ENCODE measurements around the gene CD84.
"Not testable (repeated sequence)": the region's sequence is repeated elsewhere in the genome, so short reads cannot be mapped to it uniquely, and the experiment has no call there.

The CD84 gene

GRCh38 chr1:160567858-160568682 is 11.2 kb downstream of the CD84 start:
- DNase-seq, result peak; percentile 76

GRCh38 chr1:160567341-160567740 is 12.0 kb downstream of the CD84 start:
- DNase-seq, result no peak

- no peak for DNase-seq
Observed at GRCh38 chr1:160565564-160565963, 13.7 kb downstream of the CD84 start.

- DNase-seq, result not testable (repeated sequence)
Observed at GRCh38 chr1:160563230-160563629, 16.1 kb downstream of the CD84 start.

GRCh38 chr1:160562745-160563144 is 16.6 kb downstream of the CD84 start:
- DNase-seq, result not testable (repeated sequence)

- no peak for DNase-seq
Observed at GRCh38 chr1:160560806-160561205, 18.5 kb downstream of the CD84 start.

- DNase-seq, result no peak
Observed at GRCh38 chr1:160560045-160560705, 19.1 kb downstream of the CD84 start.

GRCh38 chr1:160559437-160559836 is 19.9 kb downstream of the CD84 start:
- DNase-seq, result not testable (repeated sequence)

- DNase-seq, result no peak
Observed at GRCh38 chr1:160558660-160559380, 20.5 kb downstream of the CD84 start.

GRCh38 chr1:160553778-160554177 is 25.5 kb downstream of the CD84 start:
- DNase-seq, result no peak

GRCh38 chr1:160552425-160552824 is 26.9 kb downstream of the CD84 start:
- DNase-seq, result no peak

- peak; percentile 80 for DNase-seq
Observed at GRCh38 chr1:160550572-160551034, 28.7 kb downstream of the CD84 start.

GRCh38 chr1:160549665-160550006 is 29.7 kb downstream of the CD84 start:
- DNase-seq, result no peak

- no peak for DNase-seq
Observed at GRCh38 chr1:160548960-160549664, 30.2 kb downstream of the CD84 start.

- no peak for DNase-seq
Observed at GRCh38 chr1:160548183-160548582, 31.1 kb downstream of the CD84 start.

- no peak for DNase-seq
Observed at GRCh38 chr1:160547422-160547821, 31.9 kb downstream of the CD84 start.

GRCh38 chr1:160546942-160547341 is 32.4 kb downstream of the CD84 start:
- no peak for DNase-seq

- DNase-seq, result peak; percentile 31
Observed at GRCh38 chr1:160544647-160545046, 34.6 kb downstream of the CD84 start.

- no peak for DNase-seq
Observed at GRCh38 chr1:160542303-160542945, 36.9 kb downstream of the CD84 start.

GRCh38 chr1:160541622-160542302 is 37.5 kb downstream of the CD84 start:
- DNase-seq, result no peak

GRCh38 chr1:160540859-160541233 is 38.5 kb downstream of the CD84 start:
- DNase-seq, result no peak
